ENCODE measurements around the gene SNAP47. TPM values are rescaled to one million over a fixed set of nuclear protein-coding genes. Genes with fewer than 3 reads are reported as not detected.
A peak's percentile ranks its signal among the peaks of the same experiment; 100 is the strongest.

Gene SNAP47
- total and polyA plus RNA-seq, 3 experiments from 2014 or later = 27.0 to 47.4 (median 28.4) TPM

DNA sequence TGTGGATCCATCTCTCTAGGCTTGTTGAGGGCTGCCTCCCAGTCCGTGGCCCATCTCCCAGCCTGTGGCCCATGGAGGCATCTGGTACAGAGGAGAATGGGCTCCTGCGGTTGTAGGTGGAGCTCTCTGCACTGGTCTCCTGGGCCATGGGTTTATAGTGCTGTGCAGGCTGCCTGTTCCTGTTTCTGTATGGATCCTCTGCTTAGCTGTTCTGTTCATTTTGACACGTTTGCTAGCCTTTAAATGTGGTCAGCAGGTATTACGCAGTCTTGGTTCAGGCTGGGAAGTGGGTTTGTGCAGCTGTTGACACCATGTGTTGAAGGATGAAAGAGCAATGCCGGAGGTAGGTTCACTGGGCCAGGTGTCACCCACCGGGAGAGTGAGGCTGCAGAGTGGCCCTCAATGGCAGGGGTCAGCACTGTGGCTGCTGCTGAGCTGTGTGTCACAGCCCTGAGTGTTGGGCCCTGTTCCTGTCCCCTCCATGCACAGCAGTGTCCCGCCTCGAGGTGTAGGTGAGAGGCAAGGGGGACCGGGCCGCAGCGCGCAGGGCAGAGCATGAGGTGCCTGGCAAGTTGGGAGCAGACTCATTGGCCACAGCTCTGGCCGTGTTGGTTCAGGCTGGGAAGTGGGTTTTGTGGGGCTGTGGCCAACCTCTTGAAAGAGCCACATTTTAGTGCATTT, 39.0 kb downstream of the SNAP47 start:
- POLR2A ChIA-PET = interaction anchor here (0.5 to 2.4 kb wide), 6 partner anchors 9 to 1965 kb away, joined by 3 to 15 read pairs (median 4); no protein-coding TSS in a partner anchor
- no peak overlapping the region for H3K4me3 ChIP-seq (ENCODE audit: low read length)
- Mint-ChIP-seq H3K4me3 (peak overlapping the region; percentile 6 to 83 (median 77)), H3K4me1 (peaks cover 34 to 59% (median 35%) of the 10 kb centered on the region in 3 donors), H3K27ac (peak overlapping the region; percentile 38 to 99 (median 92)), H3K27me3 (no peaks in the 10 kb centered on the region), H3K9me3 (no peaks in the 10 kb centered on the region), H3K36me3 (peaks cover 0 to 24% (median 8%) of the 10 kb centered on the region in 3 donors)
- no peaks in the 10 kb centered on the region for H3K9me3 ChIP-seq (ENCODE audit: low read length)
- H3K4me1 ChIP-seq (ENCODE audit: insufficient read depth, low read length) = peaks cover 29% of the 10 kb centered on the region
- no peaks in the 10 kb centered on the region for H3K27me3 ChIP-seq (ENCODE audit: insufficient read depth, low read length, poor library complexity, severe bottlenecking)
- CTCF ChIA-PET = interaction anchor here (1.2 to 3.8 kb wide), 3 partner anchors 10 to 173 kb away, joined by 3 to 51 read pairs (median 13); no protein-coding TSS in a partner anchor
- H3K36me3 ChIP-seq (ENCODE audit: insufficient read depth, low read length) = peaks cover 10% of the 10 kb centered on the region
- no peak overlapping the region for H3K27ac ChIP-seq (ENCODE audit: low read depth, low read length)
- peak in 4 of 5 donors; percentile 33 to 85 (median 82) for DNase-seq

DNA sequence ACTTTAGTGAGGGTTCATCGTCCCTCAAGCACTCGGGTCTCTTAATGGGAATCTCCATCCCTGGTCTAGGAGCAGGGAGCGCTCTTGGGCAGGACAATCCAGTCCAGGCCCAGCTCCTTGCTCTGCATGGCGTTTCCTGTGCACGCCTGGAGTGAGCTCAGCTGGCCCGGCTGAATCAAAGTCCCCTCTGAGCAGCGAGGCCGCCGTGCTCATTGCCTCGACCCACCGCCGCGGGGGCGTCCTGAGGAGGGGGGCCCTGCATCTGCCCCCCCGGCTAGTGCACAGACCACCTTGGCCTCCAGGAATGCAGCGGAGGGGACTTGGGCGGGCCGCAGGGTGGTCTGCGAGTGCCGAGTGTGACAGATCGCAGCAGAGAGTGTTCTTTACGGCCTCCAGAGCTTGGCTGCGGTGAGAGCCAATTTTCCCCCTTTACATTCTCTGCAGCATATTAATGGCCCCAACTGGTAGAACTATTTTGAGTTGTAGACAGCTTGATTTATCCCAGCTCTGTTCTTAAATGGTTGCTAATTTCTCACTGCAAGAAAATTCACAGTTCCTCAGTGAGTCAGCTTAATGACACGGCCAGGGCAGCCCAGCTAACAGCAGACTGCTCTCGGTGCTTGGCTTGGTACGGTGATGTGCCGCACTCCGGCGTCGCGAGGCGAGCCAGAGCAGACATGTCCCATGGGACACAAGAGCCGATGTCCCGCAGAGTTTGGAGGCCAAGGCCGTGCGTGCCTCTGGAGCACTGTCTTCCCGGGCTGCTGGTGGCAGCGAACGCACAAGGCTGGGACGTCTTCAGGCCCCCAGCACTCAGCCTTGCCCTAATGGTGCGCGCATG, 39.8 kb downstream of the SNAP47 start:
- Histone ChIP-seq H3K4me3 (ENCODE audit: low read length) (no peak overlapping the region), H3K9me3 (ENCODE audit: low read length) (no peaks in the 10 kb centered on the region), H3K4me1 (ENCODE audit: insufficient read depth, low read length) (peaks cover 29% of the 10 kb centered on the region), H3K27me3 (ENCODE audit: insufficient read depth, low read length, poor library complexity, severe bottlenecking) (no peaks in the 10 kb centered on the region), H3K27ac (ENCODE audit: low read depth, low read length) (no peak overlapping the region), H3K36me3 (ENCODE audit: insufficient read depth, low read length) (peaks cover 10% of the 10 kb centered on the region)
- Mint-ChIP-seq H3K4me3 (peak overlapping the region in 3 of 7 donors; percentile 26 to 83 (median 79)), H3K27me3 (no peaks in the 10 kb centered on the region), H3K27ac (peak overlapping the region in 6 of 8 donors; percentile 38 to 99 (median 86)), H3K9me3 (no peaks in the 10 kb centered on the region), H3K4me1 (peaks cover 34 to 57% (median 35%) of the 10 kb centered on the region in 3 donors), H3K36me3 (peaks cover 0 to 24% (median 8%) of the 10 kb centered on the region in 3 donors)
- no peak for DNase-seq
- ChIA-PET CTCF (interaction anchor here (1.2 to 3.8 kb wide), 3 partner anchors 11 to 172 kb away, joined by 3 to 51 read pairs (median 13); no protein-coding TSS in a partner anchor), POLR2A (interaction anchor here (1.2 to 2.4 kb wide), 3 partner anchors 9 to 14 kb away, joined by 3 to 15 read pairs (median 13); no protein-coding TSS in a partner anchor)

GRCh38 chr1:227775841-227776240, 40.6 kb downstream of the SNAP47 start:
- CTCF ChIA-PET = interaction anchor here (3.4 to 3.8 kb wide), 2 partner anchors 12 kb away, joined by 13 to 51 read pairs; no protein-coding TSS in a partner anchor
- DNase-seq = no peak
- no peaks in the 10 kb centered on the region for H3K9me3 Mint-ChIP-seq
- H3K27ac ChIP-seq (ENCODE audit: low read depth, low read length) = no peak overlapping the region
- no peak overlapping the region for H3K4me3 ChIP-seq (ENCODE audit: low read length)
- peaks cover 0 to 27% (median 8%) of the 10 kb centered on the region in 3 donors for H3K36me3 Mint-ChIP-seq
- H3K27me3 Mint-ChIP-seq = no peaks in the 10 kb centered on the region
- H3K27ac Mint-ChIP-seq = peak overlapping the region in 2 of 8 donors; percentile 22 to 63
- H3K4me3 Mint-ChIP-seq = no peak overlapping the region
- H3K27me3 ChIP-seq (ENCODE audit: insufficient read depth, low read length, poor library complexity, severe bottlenecking) = no peaks in the 10 kb centered on the region
- H3K36me3 ChIP-seq (ENCODE audit: insufficient read depth, low read length) = peaks cover 10% of the 10 kb centered on the region
- H3K4me1 ChIP-seq (ENCODE audit: insufficient read depth, low read length) = peaks cover 29% of the 10 kb centered on the region
- POLR2A ChIA-PET = interaction anchor here (2.4 kb wide), 1 partner anchor 10 kb away, joined by 15 read pairs; no protein-coding TSS in a partner anchor
- H3K4me1 Mint-ChIP-seq = peaks cover 30 to 53% (median 30%) of the 10 kb centered on the region in 3 donors
- H3K9me3 ChIP-seq (ENCODE audit: low read length) = no peaks in the 10 kb centered on the region

DNA sequence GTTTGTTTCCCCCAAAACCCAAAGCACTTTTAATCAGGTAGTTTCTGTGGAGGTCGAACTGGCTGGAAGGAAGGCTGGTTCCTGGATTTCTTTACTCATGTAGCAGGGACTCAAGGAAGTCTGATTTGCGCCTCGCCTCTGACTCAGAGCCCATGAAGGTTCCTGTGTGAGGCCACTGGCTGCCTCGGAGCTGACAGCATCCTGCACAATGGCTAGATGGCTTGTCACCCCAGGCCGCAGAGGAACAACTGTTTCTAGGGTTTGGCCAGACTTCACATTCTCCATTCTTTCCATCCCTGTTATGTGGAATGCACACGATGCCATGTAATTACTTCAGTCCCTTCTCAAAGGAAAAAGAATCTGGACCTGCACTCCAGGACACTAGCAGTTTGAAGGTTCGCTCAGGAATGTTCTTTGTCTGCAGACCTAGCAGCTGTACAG, 41.1 kb downstream of the SNAP47 start:
- no peaks in the 10 kb centered on the region for H3K27me3 Mint-ChIP-seq
- peak overlapping the region in 3 of 8 donors; percentile 22 to 63 (median 34) for H3K27ac Mint-ChIP-seq
- Histone ChIP-seq H3K9me3 (ENCODE audit: low read length) (no peaks in the 10 kb centered on the region), H3K4me3 (ENCODE audit: low read length) (no peak overlapping the region), H3K27me3 (ENCODE audit: insufficient read depth, low read length, poor library complexity, severe bottlenecking) (no peaks in the 10 kb centered on the region), H3K4me1 (ENCODE audit: insufficient read depth, low read length) (peaks cover 29% of the 10 kb centered on the region), H3K27ac (ENCODE audit: low read depth, low read length) (no peak overlapping the region), H3K36me3 (ENCODE audit: insufficient read depth, low read length) (peaks cover 10% of the 10 kb centered on the region)
- POLR2A ChIA-PET = no interaction called here
- no peaks in the 10 kb centered on the region for H3K9me3 Mint-ChIP-seq
- DNase-seq = no peak
- peak overlapping the region in 4 of 7 donors; percentile 12 to 32 (median 14) for H3K4me3 Mint-ChIP-seq
- CTCF ChIA-PET = interaction anchor here (3.4 to 3.8 kb wide), 2 partner anchors 11 to 13 kb away, joined by 13 to 51 read pairs; no protein-coding TSS in a partner anchor
- peaks cover 0 to 29% (median 8%) of the 10 kb centered on the region in 3 donors for H3K36me3 Mint-ChIP-seq
- peaks cover 30 to 49% (median 30%) of the 10 kb centered on the region in 3 donors for H3K4me1 Mint-ChIP-seq

- no peaks in the 10 kb centered on the region for H3K27me3 ChIP-seq (ENCODE audit: insufficient read depth, low read length, poor library complexity, severe bottlenecking)
- CTCF ChIA-PET = interaction anchor here (1.3 to 1.4 kb wide), 2 partner anchors 11 to 15 kb away, joined by 5 read pairs; no protein-coding TSS in a partner anchor
- no peaks in the 10 kb centered on the region for H3K27me3 Mint-ChIP-seq
- no peak overlapping the region for H3K4me3 ChIP-seq (ENCODE audit: low read length)
- no peaks in the 10 kb centered on the region for H3K9me3 Mint-ChIP-seq
- no peaks in the 10 kb centered on the region for H3K9me3 ChIP-seq (ENCODE audit: low read length)
- peaks cover 0 to 31% (median 8%) of the 10 kb centered on the region in 3 donors for H3K36me3 Mint-ChIP-seq
- peaks cover 10% of the 10 kb centered on the region for H3K36me3 ChIP-seq (ENCODE audit: insufficient read depth, low read length)
- no peak overlapping the region for H3K27ac ChIP-seq (ENCODE audit: low read depth, low read length)
- peaks cover 28 to 44% (median 30%) of the 10 kb centered on the region in 3 donors for H3K4me1 Mint-ChIP-seq
- H3K4me1 ChIP-seq (ENCODE audit: insufficient read depth, low read length) = peaks cover 28% of the 10 kb centered on the region
- DNase-seq = no peak
- H3K4me3 Mint-ChIP-seq = no peak overlapping the region
- POLR2A ChIA-PET = no interaction called here
- H3K27ac Mint-ChIP-seq = peak overlapping the region in 3 of 8 donors; percentile 40 to 90 (median 46)
Observed at GRCh38 chr1:227777156-227777555, 41.9 kb downstream of the SNAP47 start.

- H3K36me3 ChIP-seq (ENCODE audit: insufficient read depth, low read length) = peaks cover 10% of the 10 kb centered on the region
- Mint-ChIP-seq H3K4me1 (peaks cover 23 to 39% (median 26%) of the 10 kb centered on the region in 3 donors), H3K27ac (no peak overlapping the region), H3K36me3 (peaks cover 0 to 36% (median 11%) of the 10 kb centered on the region in 3 donors), H3K9me3 (no peaks in the 10 kb centered on the region), H3K27me3 (no peaks in the 10 kb centered on the region), H3K4me3 (no peak overlapping the region)
- H3K4me1 ChIP-seq (ENCODE audit: insufficient read depth, low read length) = peaks cover 23% of the 10 kb centered on the region
- H3K27ac ChIP-seq (ENCODE audit: low read depth, low read length) = no peak overlapping the region
- ChIA-PET POLR2A (no interaction called here), CTCF (interaction anchor here (1.3 to 1.4 kb wide), 2 partner anchors 12 to 15 kb away, joined by 5 read pairs; no protein-coding TSS in a partner anchor)
- H3K4me3 ChIP-seq (ENCODE audit: low read length) = no peak overlapping the region
- H3K27me3 ChIP-seq (ENCODE audit: insufficient read depth, low read length, poor library complexity, severe bottlenecking) = no peaks in the 10 kb centered on the region
- no peak for DNase-seq
- no peaks in the 10 kb centered on the region for H3K9me3 ChIP-seq (ENCODE audit: low read length)
Observed at GRCh38 chr1:227777646-227778045, 42.4 kb downstream of the SNAP47 start.

GRCh38 chr1:227778401-227778947, 43.2 kb downstream of the SNAP47 start:
- H3K27me3 Mint-ChIP-seq = no peaks in the 10 kb centered on the region
- no peak overlapping the region for H3K4me3 ChIP-seq (ENCODE audit: low read length)
- peaks cover 0 to 37% (median 12%) of the 10 kb centered on the region in 3 donors for H3K36me3 Mint-ChIP-seq
- ChIA-PET POLR2A (interaction anchor here (1.0 kb wide), 1 partner anchor 12 kb away, joined by 3 read pairs; no protein-coding TSS in a partner anchor), CTCF (interaction anchor here (1.2 to 1.4 kb wide), 3 partner anchors 9 to 16 kb away, joined by 3 to 5 read pairs (median 5); no protein-coding TSS in a partner anchor)
- peaks cover 10% of the 10 kb centered on the region for H3K36me3 ChIP-seq (ENCODE audit: insufficient read depth, low read length)
- H3K4me3 Mint-ChIP-seq = no peak overlapping the region
- peak overlapping the region in 1 of 8 donors; percentile 2 for H3K27ac Mint-ChIP-seq
- no peaks in the 10 kb centered on the region for H3K9me3 ChIP-seq (ENCODE audit: low read length)
- no peak for DNase-seq
- peaks cover 16% of the 10 kb centered on the region for H3K4me1 ChIP-seq (ENCODE audit: insufficient read depth, low read length)
- H3K27me3 ChIP-seq (ENCODE audit: insufficient read depth, low read length, poor library complexity, severe bottlenecking) = no peaks in the 10 kb centered on the region
- H3K4me1 Mint-ChIP-seq = peaks cover 15 to 32% (median 19%) of the 10 kb centered on the region in 3 donors
- no peak overlapping the region for H3K27ac ChIP-seq (ENCODE audit: low read depth, low read length)
- H3K9me3 Mint-ChIP-seq = no peaks in the 10 kb centered on the region

Data from CD8-positive, alpha-beta memory T cell (primary cell).